ENCODE data around the gene DHX15. TPM values are rescaled to one million over a fixed set of nuclear protein-coding genes. Genes with fewer than 3 reads are reported as not detected.

DHX15 gene
- total RNA-seq, 1 experiment from 2014 or later, result 287 TPM

DNA sequence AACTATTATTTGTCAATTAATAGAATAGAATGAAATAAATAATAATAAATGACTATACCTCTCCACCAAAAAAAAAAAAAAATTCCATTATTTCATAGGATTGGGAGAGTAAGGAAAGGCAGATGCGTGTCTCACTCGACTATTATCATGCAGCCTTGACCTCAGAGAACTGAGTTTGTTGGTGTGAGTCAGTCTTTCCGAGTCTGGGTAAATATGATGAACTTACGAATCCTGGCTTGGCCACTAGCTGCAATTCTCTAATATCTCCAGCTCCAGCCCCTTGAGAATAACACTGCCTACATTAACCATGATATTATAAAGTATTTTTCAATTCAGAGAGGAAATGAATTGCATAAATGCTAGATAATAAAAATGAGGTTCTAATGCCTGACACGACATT, 46.6 kb upstream of the DHX15 start:
- Histone ChIP-seq H3K79me1 (ENCODE audit: insufficient read depth, low read depth, low read length, poor library complexity, severe bottlenecking) (no peaks in the 10 kb centered on the region), H3K23ac (ENCODE audit: insufficient read length, low read depth, low read length) (no peak overlapping the region), H3T11ph (ENCODE audit: low read length) (no peak overlapping the region), H4K8ac (replicated peaks; ENCODE audit: insufficient read length, low read depth, low read length) (no peak overlapping the region), H2BK5ac (ENCODE audit: insufficient read length, low read length) (no peak overlapping the region), H3K27ac (ENCODE audit: insufficient read length, low read depth, low read length) (no peak overlapping the region), H2BK120ac (ENCODE audit: low read depth, low read length, poor library complexity, severe bottlenecking) (no peak overlapping the region), H3K79me2 (ENCODE audit: insufficient read depth, low read length) (no peaks in the 10 kb centered on the region), H3K14ac (ENCODE audit: insufficient read depth, low read length) (no peak overlapping the region), H4K91ac (ENCODE audit: insufficient read length, low read depth, low read length) (no peak overlapping the region), H3K4ac (ENCODE audit: low read depth, low read length) (no peak overlapping the region), H2BK20ac (ENCODE audit: low read depth, low read length, poor library complexity, severe bottlenecking) (no peak overlapping the region), H2BK12ac (ENCODE audit: insufficient read length, low read depth, low read length) (no peak overlapping the region), H2AK5ac (ENCODE audit: insufficient read length, low read length) (no peak overlapping the region), H3K4me2 (ENCODE audit: insufficient read depth, insufficient read length, low read length) (no peak overlapping the region), H2AFZ (ENCODE audit: low read length) (no peak overlapping the region), H3K9ac (ENCODE audit: extremely low read depth, insufficient read length, low read length) (no peak overlapping the region), H4K20me1 (ENCODE audit: control insufficient read depth, insufficient read depth, insufficient read length) (no peaks in the 10 kb centered on the region), H3K23me2 (ENCODE audit: insufficient read length, low read depth, low read length, poor library complexity, severe bottlenecking) (no peaks in the 10 kb centered on the region), H3K27me3 (ENCODE audit: insufficient read depth, low read length) (no peaks in the 10 kb centered on the region), H3K4me1 (ENCODE audit: insufficient read depth, low read length) (no peaks in the 10 kb centered on the region), H4K5ac (ENCODE audit: insufficient read length, low read depth, low read length) (no peak overlapping the region), H3K56ac (ENCODE audit: insufficient read length, low read depth, low read length) (no peak overlapping the region), H2BK15ac (ENCODE audit: low read depth, low read length) (no peak overlapping the region), H3K9me3 (ENCODE audit: control insufficient read depth, low read depth, low read length) (no peaks in the 10 kb centered on the region), H3K18ac (ENCODE audit: insufficient read length, low read depth, low read length) (no peak overlapping the region)
- Mint-ChIP-seq H3K4me1 (peaks cover 0 to 4% of the 10 kb centered on the region in 2 experiments; a peak in 2 of 4 replicates), H3K4me3 (no peak overlapping the region), H3K27ac (no peak overlapping the region), H3K9me3 (no peaks in the 10 kb centered on the region), H3K27me3 (ENCODE audit: low read depth) (no peaks in the 10 kb centered on the region), H3K36me3 (ENCODE audit: insufficient read depth in 1 of 3, low read depth in 3 of 3) (no peaks in the 10 kb centered on the region)
- no CpG with 5 or more reads among the region's 5 CpGs for WGBS (ENCODE audit: extremely low coverage, insufficient read length, low lambda C conversion rate)
- TF ChIP-seq, protein P1, sequence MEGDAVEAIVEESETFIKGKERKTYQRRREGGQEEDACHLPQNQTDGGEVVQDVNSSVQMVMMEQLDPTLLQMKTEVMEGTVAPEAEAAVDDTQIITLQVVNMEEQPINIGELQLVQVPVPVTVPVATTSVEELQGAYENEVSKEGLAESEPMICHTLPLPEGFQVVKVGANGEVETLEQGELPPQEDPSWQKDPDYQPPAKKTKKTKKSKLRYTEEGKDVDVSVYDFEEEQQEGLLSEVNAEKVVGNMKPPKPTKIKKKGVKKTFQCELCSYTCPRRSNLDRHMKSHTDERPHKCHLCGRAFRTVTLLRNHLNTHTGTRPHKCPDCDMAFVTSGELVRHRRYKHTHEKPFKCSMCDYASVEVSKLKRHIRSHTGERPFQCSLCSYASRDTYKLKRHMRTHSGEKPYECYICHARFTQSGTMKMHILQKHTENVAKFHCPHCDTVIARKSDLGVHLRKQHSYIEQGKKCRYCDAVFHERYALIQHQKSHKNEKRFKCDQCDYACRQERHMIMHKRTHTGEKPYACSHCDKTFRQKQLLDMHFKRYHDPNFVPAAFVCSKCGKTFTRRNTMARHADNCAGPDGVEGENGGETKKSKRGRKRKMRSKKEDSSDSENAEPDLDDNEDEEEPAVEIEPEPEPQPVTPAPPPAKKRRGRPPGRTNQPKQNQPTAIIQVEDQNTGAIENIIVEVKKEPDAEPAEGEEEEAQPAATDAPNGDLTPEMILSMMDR (conservative IDR thresholded peaks at IDR 0.05), result no peak
- DNase-seq, result no peak
